Measurements from ENCODE around the gene ASIC2.

ASIC2 gene

DNA sequence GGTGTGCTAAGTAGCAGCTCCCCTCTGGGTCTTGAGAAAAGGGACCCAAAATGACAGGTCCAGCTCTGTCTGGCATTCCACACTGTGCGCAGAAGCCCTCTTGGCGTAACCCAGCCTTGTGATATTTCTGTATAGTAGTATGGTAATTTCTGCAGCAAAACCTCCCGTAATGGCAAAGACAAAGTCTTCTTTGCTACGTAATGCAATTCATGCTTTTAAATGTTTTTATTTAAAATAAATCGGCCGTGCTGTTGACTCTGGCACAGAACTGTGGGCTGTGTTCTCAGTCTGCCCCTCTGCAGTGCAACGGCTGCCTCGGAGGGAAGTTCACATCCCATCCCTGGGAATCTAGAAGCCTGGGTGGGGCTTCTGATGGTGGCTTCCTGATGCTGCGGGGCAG, 75.2 kb downstream of the ASIC2 start:
- Mint-ChIP-seq H3K27ac (no peak overlapping the region), H3K27me3 (peaks cover 10% of the 10 kb centered on the region), H3K36me3 (no peaks in the 10 kb centered on the region), H3K4me3 (no peak overlapping the region), H3K4me1 (ENCODE audit: low read depth) (no peaks in the 10 kb centered on the region), H3K9me3 (ENCODE audit: low read depth) (no peaks in the 10 kb centered on the region)

DNA sequence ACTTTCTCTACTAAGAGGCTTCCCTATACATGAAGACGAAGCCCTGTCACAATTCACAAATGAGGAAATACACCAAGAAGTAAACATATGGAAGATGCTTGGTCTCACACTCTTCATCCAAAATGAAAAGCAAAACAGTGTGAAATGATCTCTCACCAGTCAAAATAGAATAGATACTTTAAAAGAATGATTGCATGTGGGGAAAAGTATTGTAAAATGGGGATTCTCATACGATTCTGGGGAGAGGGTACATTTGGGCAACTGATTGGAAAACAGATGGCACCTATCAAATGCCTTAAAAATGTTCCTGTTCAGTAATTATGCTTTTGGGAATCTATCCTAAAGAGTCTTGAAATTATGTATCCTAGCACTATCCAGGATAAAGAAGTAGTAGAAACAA, 78.1 kb downstream of the ASIC2 start:
- H3K27ac Mint-ChIP-seq: no peak overlapping the region
- H3K36me3 Mint-ChIP-seq: no peaks in the 10 kb centered on the region
- H3K9me3 Mint-ChIP-seq (ENCODE audit: low read depth): no peaks in the 10 kb centered on the region

DNA sequence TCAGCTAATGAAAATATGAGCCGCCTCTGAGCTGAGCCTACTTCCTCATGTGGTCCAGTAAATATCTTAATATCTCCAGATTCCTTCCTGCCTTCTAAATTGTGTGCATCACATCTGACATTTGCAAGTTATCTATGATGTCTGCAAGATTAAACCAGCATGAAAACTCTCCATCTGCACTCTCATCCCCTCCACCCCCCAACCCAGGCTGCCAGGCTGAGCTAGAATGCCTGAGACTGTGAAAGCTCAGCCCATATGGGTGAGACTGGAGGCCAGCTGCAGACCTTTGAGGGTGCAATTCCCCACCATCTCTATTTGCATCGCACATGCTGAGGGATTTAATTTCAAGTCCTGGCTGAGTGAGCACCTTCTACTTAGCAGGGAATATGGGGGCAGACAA, 82.8 kb downstream of the ASIC2 start:
- no peaks in the 10 kb centered on the region for H3K9me3 Mint-ChIP-seq (ENCODE audit: low read depth)
- H3K36me3 Mint-ChIP-seq: no peaks in the 10 kb centered on the region
- H3K27me3 Mint-ChIP-seq: peaks cover 10% of the 10 kb centered on the region
- no peaks in the 10 kb centered on the region for H3K4me1 Mint-ChIP-seq (ENCODE audit: low read depth)
- H3K4me3 Mint-ChIP-seq: no peak overlapping the region
- no peak overlapping the region for H3K27ac Mint-ChIP-seq

More for the DNA sequence above, 78.1 kb downstream of the ASIC2 start:
- H3K4me3 Mint-ChIP-seq: no peak overlapping the region
- no peaks in the 10 kb centered on the region for H3K4me1 Mint-ChIP-seq (ENCODE audit: low read depth)
- H3K27me3 Mint-ChIP-seq: peaks cover 15% of the 10 kb centered on the region

DNA sequence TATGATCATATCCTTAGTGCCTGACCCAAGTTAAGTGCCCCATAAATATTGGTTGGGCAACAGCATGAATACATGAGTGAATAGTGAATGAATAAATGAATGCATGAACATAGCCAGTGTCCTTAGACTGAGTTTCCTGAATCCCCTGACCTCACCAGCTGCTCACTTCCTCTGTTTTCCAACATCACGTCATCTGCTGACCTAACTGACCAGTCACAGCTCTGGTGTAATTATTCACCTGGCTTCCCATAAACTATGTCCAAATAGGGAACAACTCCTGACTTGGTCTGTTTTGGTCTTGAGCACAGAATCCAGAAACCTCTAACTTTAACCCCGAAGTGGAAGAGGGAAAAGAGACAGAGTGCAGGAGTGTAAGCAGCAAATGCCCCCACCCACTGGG, 83.4 kb downstream of the ASIC2 start:
- Mint-ChIP-seq H3K27me3 (peaks cover 10% of the 10 kb centered on the region), H3K27ac (no peak overlapping the region), H3K36me3 (no peaks in the 10 kb centered on the region), H3K9me3 (ENCODE audit: low read depth) (no peaks in the 10 kb centered on the region), H3K4me1 (ENCODE audit: low read depth) (no peaks in the 10 kb centered on the region), H3K4me3 (no peak overlapping the region)

DNA sequence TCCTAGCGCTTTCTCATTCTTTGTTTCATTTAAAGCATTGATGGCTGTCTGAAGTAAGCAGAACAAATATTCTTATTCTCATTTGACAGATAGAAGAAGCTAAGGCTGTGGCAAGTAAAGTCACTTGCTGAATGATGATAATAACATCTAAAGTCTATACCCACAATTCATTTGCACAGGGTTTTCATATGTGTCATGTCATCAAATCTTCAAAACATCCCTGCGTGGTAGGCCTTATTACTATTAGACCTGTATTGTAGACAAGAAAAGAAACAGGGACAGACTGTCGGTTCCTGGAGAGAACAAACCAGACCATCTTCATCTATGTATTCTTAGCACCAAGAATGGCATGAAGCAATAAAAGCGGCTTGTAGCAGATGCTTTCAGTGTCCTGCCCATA, 85.9 kb downstream of the ASIC2 start:
- Mint-ChIP-seq H3K4me3 (no peak overlapping the region), H3K27me3 (peaks cover 8% of the 10 kb centered on the region), H3K27ac (no peak overlapping the region), H3K9me3 (ENCODE audit: low read depth) (no peaks in the 10 kb centered on the region), H3K4me1 (ENCODE audit: low read depth) (no peaks in the 10 kb centered on the region), H3K36me3 (no peaks in the 10 kb centered on the region)

DNA sequence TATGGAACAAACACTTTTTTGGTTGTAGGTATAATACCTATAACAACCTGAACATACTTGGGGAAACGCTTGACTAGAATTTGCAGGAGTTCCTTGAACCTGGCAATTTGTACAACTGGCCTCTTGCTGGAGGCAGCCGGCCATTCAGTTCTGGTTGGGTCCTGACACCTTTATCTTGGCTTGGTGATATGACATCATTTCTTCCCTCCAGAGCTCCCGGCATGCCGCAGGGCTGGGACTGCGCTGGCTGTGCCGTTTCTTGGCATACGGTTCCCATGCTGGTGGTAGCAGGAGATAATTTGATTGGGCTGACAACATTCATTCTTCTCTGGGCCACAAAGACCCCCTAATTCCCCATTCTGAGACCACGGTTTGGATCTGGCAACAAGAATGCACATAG, 87.5 kb downstream of the ASIC2 start:
- Mint-ChIP-seq H3K9me3 (ENCODE audit: low read depth) (no peaks in the 10 kb centered on the region), H3K4me3 (no peak overlapping the region), H3K4me1 (ENCODE audit: low read depth) (no peaks in the 10 kb centered on the region), H3K27ac (no peak overlapping the region), H3K36me3 (no peaks in the 10 kb centered on the region), H3K27me3 (peaks cover 5% of the 10 kb centered on the region)

DNA sequence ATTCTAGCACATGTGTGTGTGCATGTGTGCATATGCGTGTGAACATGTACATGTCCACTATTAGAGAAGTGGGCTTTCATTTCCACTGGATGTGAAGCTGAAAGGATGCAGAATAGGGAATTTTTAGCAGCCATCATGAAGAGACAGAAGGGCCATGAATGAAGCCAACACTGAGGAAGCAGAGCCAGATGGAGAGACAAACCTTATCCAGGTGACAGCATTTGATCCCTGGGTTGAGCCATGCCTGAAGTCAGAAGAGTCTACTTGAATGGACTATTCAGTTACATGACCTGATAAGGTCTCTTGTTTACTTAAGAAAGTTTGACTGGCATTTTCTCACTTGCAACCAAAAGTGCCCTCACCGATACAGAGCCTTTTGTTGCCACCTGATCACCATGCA, 88.4 kb downstream of the ASIC2 start:
- no peaks in the 10 kb centered on the region for H3K4me1 Mint-ChIP-seq (ENCODE audit: low read depth)
- no peaks in the 10 kb centered on the region for H3K36me3 Mint-ChIP-seq
- H3K4me3 Mint-ChIP-seq: no peak overlapping the region
- peaks cover 5% of the 10 kb centered on the region for H3K27me3 Mint-ChIP-seq
- no peaks in the 10 kb centered on the region for H3K9me3 Mint-ChIP-seq (ENCODE audit: low read depth)
- H3K27ac Mint-ChIP-seq: no peak overlapping the region

DNA sequence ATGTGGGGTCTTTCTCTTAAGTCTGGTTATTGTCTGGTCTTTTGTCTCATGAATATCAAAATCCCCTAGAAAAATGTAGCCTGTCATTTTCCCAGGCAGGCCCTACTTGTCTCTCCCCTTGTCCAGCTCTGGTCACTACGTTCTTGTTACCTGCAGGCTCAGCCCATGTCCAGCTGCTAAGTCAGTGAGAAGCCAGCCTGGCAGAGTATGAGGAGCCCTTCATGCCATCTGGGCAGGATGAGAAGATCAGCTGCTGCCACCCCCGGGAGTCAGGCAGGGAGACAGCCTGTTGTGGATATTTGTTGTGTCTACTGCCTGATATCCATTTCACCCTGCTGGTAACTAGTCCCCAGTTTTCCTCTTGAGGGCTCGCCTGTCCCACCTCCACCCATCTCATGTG, 88.9 kb downstream of the ASIC2 start:
- H3K4me1 Mint-ChIP-seq (ENCODE audit: low read depth): no peaks in the 10 kb centered on the region
- peaks cover 5% of the 10 kb centered on the region for H3K27me3 Mint-ChIP-seq
- no peaks in the 10 kb centered on the region for H3K9me3 Mint-ChIP-seq (ENCODE audit: low read depth)
- no peak overlapping the region for H3K4me3 Mint-ChIP-seq
- H3K36me3 Mint-ChIP-seq: no peaks in the 10 kb centered on the region
- H3K27ac Mint-ChIP-seq: no peak overlapping the region

DNA sequence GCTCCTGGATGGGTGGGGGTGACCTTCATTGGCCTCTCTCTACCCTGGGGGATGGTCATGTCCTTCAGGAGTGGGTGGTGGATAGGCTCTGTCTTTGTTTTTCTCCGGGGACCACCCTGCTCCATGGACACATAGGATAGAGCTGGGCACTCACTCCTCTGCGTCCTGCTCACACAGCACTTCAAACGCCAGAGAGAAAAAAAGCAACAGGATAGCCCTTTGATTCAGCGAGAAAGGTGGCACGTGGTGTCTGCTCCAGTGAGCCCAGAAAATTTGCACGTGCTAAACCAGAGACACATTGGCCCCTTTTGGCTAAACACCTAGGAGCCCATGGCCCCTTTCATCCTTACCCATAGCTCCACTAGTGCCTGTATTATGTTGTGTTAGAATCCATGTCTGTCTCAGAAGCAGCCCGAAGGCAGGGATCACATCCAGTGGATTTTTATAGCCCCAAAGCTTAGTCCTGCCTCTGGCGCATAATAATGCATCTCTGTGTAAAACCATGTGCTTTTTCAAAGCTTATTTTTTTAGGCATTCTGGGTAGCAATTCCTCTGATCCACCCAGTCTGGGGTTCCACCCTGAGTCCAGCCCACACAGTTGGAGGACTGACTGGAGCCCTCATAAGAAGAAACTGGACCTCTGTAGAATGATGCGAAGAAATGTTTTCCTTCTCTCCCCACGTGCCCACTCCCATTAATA, 90.1 kb downstream of the ASIC2 start:
- Mint-ChIP-seq H3K4me3 (no peak overlapping the region), H3K9me3 (ENCODE audit: low read depth) (no peaks in the 10 kb centered on the region), H3K36me3 (no peaks in the 10 kb centered on the region), H3K4me1 (ENCODE audit: low read depth) (no peaks in the 10 kb centered on the region), H3K27me3 (peaks cover 4% of the 10 kb centered on the region), H3K27ac (no peak overlapping the region)

DNA sequence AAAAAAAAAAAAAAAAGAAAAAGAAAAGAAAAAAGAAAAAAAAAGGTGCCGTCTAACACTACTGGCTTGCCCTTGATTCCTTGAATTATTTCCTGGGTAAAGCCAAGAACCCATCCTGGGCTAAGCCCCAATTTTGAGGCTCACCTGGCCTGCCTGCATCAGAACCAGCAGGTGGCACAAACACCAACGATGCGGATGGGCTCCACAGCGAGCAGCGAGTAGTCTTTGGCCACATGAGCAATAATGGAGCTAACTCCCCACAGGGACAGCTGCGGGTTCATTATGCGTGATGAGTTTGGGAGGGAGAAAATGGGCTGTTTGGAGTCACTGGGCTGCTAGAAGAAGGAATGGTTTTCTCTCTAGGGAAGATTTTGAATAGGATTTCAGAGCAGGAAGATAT, 91.1 kb downstream of the ASIC2 start:
- no peaks in the 10 kb centered on the region for H3K36me3 Mint-ChIP-seq
- H3K9me3 Mint-ChIP-seq (ENCODE audit: low read depth): no peaks in the 10 kb centered on the region
- H3K27me3 Mint-ChIP-seq: peaks cover 5% of the 10 kb centered on the region
- H3K4me3 Mint-ChIP-seq: no peak overlapping the region
- H3K4me1 Mint-ChIP-seq (ENCODE audit: low read depth): no peaks in the 10 kb centered on the region
- no peak overlapping the region for H3K27ac Mint-ChIP-seq

DNA sequence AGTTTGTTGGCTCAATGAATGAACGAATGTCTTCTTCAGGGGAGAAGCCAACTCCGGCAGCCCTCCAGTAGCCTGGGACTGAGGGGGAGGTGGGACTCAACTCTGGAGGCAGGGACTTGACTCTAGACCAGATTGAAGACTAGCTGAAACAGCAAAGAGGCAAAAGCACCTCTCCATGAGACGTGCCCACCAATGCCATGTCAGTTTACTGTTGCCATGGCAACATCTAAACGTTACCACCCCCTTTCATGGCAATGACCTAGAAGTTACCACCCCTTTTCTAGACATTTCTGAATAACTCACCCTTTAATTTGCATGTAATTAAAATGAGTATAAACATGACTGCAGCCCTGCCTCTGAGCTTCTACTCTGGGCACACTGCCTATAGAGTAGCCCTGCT, 91.8 kb downstream of the ASIC2 start:
- H3K27ac Mint-ChIP-seq: no peak overlapping the region
- H3K4me1 Mint-ChIP-seq (ENCODE audit: low read depth): no peaks in the 10 kb centered on the region
- H3K27me3 Mint-ChIP-seq: peaks cover 6% of the 10 kb centered on the region
- no peaks in the 10 kb centered on the region for H3K36me3 Mint-ChIP-seq
- H3K9me3 Mint-ChIP-seq (ENCODE audit: low read depth): no peaks in the 10 kb centered on the region
- no peak overlapping the region for H3K4me3 Mint-ChIP-seq

DNA sequence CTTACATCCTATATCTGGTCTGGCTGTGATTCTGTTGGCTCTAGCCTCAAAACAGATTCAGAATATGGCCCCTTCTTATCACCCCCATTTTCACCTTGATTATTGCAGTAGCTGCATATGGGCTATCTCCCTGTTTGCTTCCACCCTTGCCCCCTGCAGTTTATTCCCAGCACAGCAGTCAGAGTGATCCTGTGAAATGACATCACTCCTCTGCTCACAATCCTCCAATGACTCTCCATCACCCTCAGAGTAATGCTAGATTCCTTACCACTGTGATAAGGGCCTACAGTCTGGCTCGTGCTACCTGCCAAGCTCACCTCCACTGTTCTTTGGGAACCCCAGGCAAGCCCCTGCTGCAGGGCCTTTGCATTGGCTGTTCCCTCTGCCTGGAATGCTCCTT, 92.5 kb downstream of the ASIC2 start:
- Mint-ChIP-seq H3K36me3 (no peaks in the 10 kb centered on the region), H3K27me3 (peaks cover 6% of the 10 kb centered on the region), H3K4me1 (ENCODE audit: low read depth) (no peaks in the 10 kb centered on the region), H3K27ac (no peak overlapping the region), H3K9me3 (ENCODE audit: low read depth) (no peaks in the 10 kb centered on the region), H3K4me3 (no peak overlapping the region)

DNA sequence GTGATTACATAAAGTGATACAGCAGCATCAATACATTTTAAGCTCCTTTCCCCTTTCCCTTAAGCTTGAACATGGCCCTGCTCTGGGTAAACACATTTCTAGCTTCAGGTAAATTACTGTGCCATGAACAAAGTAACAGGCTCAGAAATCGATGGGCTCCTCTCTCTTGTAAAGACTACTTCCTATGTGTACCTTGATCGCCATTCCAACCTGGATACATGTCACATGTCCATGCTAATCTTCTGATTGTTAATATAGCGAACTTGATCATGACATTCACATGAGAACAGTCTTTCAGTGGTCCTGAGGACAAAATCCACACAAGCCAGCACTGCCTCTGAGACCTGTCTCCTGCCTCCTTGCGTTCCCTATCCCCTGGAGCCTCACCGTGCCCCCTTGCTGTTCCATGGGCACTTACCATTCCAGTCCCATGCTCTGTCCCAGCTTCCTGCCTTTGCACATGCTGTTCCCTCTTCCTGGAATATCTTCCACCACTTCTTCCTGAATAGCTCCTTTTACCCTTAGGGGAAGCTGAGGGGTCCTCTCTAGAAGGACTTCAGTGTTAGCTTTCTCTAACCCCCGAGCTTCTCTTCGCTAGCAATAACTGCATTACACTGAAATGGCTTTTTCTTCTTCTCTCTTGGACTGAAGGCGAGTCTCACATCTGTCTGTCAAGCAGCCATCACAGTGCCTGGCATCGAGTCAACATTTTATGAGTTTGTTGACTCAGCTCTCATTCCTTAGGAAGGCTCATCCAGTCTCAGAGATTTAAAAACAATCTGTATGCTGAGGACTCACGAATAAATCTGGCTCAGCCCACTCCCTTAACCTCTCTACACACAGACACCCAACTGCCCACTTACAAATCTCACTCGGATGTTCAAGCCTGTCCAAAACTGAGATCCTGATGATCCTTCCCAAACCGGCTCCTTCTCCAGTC, 93.3 kb downstream of the ASIC2 start:
- H3K9me3 Mint-ChIP-seq (ENCODE audit: low read depth): no peaks in the 10 kb centered on the region
- no peak overlapping the region for H3K27ac Mint-ChIP-seq
- no peaks in the 10 kb centered on the region for H3K36me3 Mint-ChIP-seq
- H3K27me3 Mint-ChIP-seq: peaks cover 6% of the 10 kb centered on the region
- H3K4me3 Mint-ChIP-seq: no peak overlapping the region
- H3K4me1 Mint-ChIP-seq (ENCODE audit: low read depth): no peaks in the 10 kb centered on the region

DNA sequence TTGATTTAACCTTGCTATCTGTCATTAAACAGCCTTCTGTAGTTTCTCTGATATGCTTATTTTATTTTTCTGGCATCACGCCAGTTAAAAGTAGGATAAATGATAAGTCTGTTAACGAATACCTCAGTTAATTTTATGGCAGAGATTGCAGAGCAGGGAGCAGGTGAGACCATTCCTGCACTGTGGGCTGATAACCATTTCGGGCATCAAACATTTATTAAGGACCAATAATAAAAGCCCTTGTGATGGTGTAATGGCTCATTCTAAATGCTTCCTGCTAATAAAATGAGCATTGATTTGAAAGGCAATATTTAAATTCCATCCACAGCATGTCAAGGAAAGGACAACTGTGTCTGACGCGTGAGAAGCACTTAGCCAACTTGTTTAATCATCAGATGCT, 94.1 kb downstream of the ASIC2 start:
- H3K36me3 Mint-ChIP-seq: no peaks in the 10 kb centered on the region
- H3K4me3 Mint-ChIP-seq: no peak overlapping the region
- no peaks in the 10 kb centered on the region for H3K4me1 Mint-ChIP-seq (ENCODE audit: low read depth)
- H3K27ac Mint-ChIP-seq: no peak overlapping the region
- peaks cover 12% of the 10 kb centered on the region for H3K27me3 Mint-ChIP-seq
- H3K9me3 Mint-ChIP-seq (ENCODE audit: low read depth): no peaks in the 10 kb centered on the region

DNA sequence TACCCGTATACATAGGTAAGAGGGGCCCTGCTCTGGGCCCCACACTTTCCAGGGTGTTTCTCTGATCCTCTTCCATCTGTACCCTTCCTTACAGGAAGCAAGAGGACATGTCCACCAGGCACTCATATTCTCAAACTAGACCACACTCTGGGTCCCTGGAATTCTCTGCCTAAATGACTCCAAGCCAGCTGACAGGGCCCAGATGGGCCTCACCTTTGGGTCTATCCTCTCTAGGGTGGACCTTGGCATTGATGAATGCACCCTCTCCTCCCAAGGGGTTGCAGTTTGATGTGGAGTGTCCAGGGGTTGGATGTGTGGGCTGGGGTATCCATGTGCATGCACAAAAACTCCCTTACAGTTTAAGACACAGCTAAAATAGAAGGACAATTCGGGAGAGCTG, 95.8 kb downstream of the ASIC2 start:
- peaks cover 15% of the 10 kb centered on the region for H3K27me3 Mint-ChIP-seq
- H3K4me1 Mint-ChIP-seq (ENCODE audit: low read depth): no peaks in the 10 kb centered on the region
- no peaks in the 10 kb centered on the region for H3K9me3 Mint-ChIP-seq (ENCODE audit: low read depth)
- H3K27ac Mint-ChIP-seq: no peak overlapping the region
- H3K4me3 Mint-ChIP-seq: no peak overlapping the region
- H3K36me3 Mint-ChIP-seq: no peaks in the 10 kb centered on the region
